Nephron progenitor cell (in vitro differentiated cells): Measurements from ENCODE around the gene AGPS.
A peak's percentile ranks its signal among the peaks of the same experiment; 100 is the strongest.

Source experiments
- DNase-seq: peaks from one replicate; pipeline ENCODE4 v3.0.0; 2021
- H3K27ac Mint-ChIP-seq: 2 replicates; pipeline ENCODE4 v1.8.0; 2021; ENCODE audit warnings: mild to moderate bottlenecking, moderate library complexity, mixed read lengths
- H3K27me3 Mint-ChIP-seq: 2 replicates; pipeline ENCODE4 v1.8.0; 2021; ENCODE audit warnings: mild to moderate bottlenecking, low read depth, mixed read lengths; ENCODE audit not compliant: poor library complexity
- H3K36me3 Mint-ChIP-seq: 2 replicates; pipeline ENCODE4 v1.8.0; 2021; ENCODE audit warnings: low read depth, mixed read lengths
- H3K4me1 Mint-ChIP-seq: 2 replicates; pipeline ENCODE4 v1.8.0; 2021; ENCODE audit warnings: mixed read lengths
- H3K4me3 Mint-ChIP-seq: 2 replicates; pipeline ENCODE4 v1.8.0; 2021; ENCODE audit warnings: mild to moderate bottlenecking, moderate library complexity, mixed read lengths
- H3K9me3 Mint-ChIP-seq: 2 replicates; pipeline ENCODE4 v1.8.0; 2021; ENCODE audit warnings: mild to moderate bottlenecking, moderate library complexity, mixed read lengths
- TF ChIP-seq, protein P1 (sequence below): fragments of 200-600 bp; sonication (generic); IDR thresholded peaks from 2 replicates; pipeline ENCODE4 v1.5.0; 2021; ENCODE audit warnings: antibody characterized with exemption

AGPS gene

DNA sequence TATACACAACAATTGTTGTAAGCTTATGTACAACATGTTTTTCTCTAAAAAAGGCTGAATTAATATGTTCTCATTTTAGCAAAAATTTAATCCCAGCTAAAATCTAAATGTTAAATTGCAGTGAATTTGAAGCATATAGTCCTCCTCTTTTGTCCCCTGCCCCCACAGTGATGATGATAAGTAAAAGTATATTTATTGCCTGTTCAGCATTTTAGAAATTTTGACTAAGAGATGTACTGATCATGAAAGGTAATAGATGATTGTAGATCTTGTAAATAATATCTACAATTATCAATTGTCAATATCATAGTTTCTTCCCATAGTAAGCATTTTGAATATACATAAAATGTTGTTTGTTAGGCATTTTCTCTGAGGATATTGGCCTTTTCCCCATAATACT, 113.9 kb downstream of the AGPS start:
- TF ChIP-seq, protein P1, sequence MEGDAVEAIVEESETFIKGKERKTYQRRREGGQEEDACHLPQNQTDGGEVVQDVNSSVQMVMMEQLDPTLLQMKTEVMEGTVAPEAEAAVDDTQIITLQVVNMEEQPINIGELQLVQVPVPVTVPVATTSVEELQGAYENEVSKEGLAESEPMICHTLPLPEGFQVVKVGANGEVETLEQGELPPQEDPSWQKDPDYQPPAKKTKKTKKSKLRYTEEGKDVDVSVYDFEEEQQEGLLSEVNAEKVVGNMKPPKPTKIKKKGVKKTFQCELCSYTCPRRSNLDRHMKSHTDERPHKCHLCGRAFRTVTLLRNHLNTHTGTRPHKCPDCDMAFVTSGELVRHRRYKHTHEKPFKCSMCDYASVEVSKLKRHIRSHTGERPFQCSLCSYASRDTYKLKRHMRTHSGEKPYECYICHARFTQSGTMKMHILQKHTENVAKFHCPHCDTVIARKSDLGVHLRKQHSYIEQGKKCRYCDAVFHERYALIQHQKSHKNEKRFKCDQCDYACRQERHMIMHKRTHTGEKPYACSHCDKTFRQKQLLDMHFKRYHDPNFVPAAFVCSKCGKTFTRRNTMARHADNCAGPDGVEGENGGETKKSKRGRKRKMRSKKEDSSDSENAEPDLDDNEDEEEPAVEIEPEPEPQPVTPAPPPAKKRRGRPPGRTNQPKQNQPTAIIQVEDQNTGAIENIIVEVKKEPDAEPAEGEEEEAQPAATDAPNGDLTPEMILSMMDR: no peak
- no peaks in the 10 kb centered on the region for H3K4me1 Mint-ChIP-seq
- H3K27ac Mint-ChIP-seq: no peak overlapping the region
- no peak for DNase-seq
- no peak overlapping the region for H3K4me3 Mint-ChIP-seq
- no peaks in the 10 kb centered on the region for H3K9me3 Mint-ChIP-seq
- peaks cover 24% of the 10 kb centered on the region for H3K36me3 Mint-ChIP-seq
- no peaks in the 10 kb centered on the region for H3K27me3 Mint-ChIP-seq

DNA sequence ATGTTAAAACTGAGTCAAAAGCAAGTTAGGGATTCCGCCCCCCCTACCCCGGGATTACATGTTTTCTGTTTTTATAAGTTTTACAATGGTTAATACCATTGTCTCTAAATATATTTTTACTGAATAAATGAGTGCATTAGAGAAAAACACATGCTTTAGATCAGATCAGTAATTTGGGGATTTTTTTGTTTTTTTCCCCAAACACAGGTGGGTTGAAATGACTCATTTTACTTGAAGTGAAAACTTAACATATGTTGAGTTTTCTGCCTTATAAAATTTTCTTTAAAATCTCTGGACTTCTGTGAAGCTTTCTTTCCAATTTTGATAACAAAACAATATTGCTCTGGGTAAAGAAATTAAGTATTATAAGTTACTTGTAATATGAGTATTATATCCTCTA, 114.4 kb downstream of the AGPS start:
- Mint-ChIP-seq H3K27me3 (no peaks in the 10 kb centered on the region), H3K4me1 (no peaks in the 10 kb centered on the region), H3K27ac (no peak overlapping the region), H3K9me3 (no peaks in the 10 kb centered on the region), H3K36me3 (peaks cover 24% of the 10 kb centered on the region), H3K4me3 (no peak overlapping the region)
- DNase-seq: no peak
- TF ChIP-seq, protein P1: no peak

DNA sequence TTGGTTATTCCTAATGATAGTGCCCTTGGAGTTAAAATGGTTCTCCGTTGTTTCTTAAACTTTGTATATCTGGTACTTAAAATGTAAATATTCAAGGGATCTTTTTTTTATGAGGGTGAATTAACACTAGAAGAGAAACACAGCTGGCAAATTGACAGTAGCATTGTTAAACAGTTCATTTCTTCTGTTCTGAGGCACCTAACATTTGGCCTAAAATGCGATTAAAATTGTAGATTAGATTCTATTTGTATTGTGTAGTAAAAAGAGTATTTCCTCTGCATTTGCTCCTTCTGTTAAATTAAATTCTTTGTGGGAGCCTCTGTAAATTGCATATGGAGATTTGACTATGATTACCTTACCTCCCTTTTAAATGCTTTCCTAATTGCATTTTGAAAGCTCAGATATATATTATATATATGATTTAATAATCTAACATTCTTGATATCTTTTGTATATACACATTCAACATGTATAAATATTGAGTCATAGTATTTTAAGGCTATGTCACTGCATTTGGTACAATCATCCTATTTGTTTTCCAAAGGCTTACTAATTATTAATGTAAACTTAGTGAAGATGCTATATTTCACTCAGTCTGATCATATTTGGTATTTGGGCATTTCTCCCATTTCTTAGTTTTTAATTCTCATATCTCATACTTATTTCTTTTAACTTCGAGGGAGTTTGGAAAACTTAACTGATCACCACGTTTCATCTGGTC, 124.4 kb downstream of the AGPS start:
- H3K27ac Mint-ChIP-seq: no peak overlapping the region
- DNase-seq: no peak
- H3K4me1 Mint-ChIP-seq: no peaks in the 10 kb centered on the region
- H3K27me3 Mint-ChIP-seq: no peaks in the 10 kb centered on the region
- H3K36me3 Mint-ChIP-seq: peaks cover 14% of the 10 kb centered on the region
- no peak overlapping the region for H3K4me3 Mint-ChIP-seq
- TF ChIP-seq, protein P1: no peak
- no peaks in the 10 kb centered on the region for H3K9me3 Mint-ChIP-seq

DNA sequence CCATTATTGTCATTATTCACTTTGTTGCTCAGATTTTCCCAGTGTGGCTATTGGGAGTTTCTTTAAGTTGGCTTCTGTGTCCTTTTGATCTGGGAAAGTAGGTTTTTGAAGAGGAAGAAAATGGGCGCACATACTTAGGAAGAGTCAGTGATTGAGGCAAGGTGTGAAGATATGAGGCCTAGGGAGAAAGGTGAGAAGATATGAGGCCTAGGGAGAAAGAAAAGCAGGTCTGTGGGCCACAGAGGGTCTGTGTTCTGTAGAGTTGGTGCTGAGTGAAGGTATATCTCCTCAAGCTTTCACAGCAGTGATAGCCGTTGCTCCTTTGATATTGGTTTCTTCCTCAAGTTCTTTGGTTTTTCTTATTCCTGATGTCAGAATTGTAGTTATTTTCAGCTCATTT, 126.2 kb downstream of the AGPS start:
- H3K27me3 Mint-ChIP-seq: no peaks in the 10 kb centered on the region
- peaks cover 8% of the 10 kb centered on the region for H3K36me3 Mint-ChIP-seq
- no peak overlapping the region for H3K4me3 Mint-ChIP-seq
- TF ChIP-seq, protein P1: no peak
- H3K27ac Mint-ChIP-seq: peak overlapping the region; percentile 0
- H3K9me3 Mint-ChIP-seq: no peaks in the 10 kb centered on the region
- no peak for DNase-seq
- H3K4me1 Mint-ChIP-seq: no peaks in the 10 kb centered on the region

DNA sequence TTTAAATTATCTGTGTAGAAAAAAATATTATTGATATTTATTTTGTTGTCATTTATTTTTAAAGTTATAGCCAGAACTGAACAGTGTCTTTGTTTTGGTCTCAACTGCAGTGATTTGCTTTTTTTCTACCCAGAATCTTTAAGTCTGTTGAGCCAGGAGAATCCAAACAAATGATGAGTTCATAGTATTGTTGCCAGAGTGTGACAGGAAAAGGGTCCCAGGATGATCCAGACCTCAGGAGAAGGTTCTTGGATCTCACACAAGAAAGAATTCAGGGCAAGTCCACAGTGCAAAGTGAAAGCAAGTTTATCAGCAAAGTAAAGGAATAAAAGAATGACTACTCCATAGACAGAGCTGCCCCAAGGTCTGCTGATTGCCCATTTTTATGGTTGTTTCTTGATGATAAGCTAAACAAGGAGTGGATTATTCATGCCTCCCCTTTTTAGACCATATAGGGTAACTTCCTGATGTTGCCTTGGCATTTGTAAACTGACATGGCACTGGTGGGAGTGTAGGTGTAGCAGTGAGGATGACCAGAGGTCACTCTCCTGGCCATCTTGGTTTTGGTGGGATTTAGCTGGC, 127.1 kb downstream of the AGPS start:
- H3K36me3 Mint-ChIP-seq: peaks cover 11% of the 10 kb centered on the region
- no peaks in the 10 kb centered on the region for H3K27me3 Mint-ChIP-seq
- TF ChIP-seq, protein P1: no peak
- no peak for DNase-seq
- no peak overlapping the region for H3K27ac Mint-ChIP-seq
- no peak overlapping the region for H3K4me3 Mint-ChIP-seq
- no peaks in the 10 kb centered on the region for H3K9me3 Mint-ChIP-seq
- H3K4me1 Mint-ChIP-seq: no peaks in the 10 kb centered on the region

DNA sequence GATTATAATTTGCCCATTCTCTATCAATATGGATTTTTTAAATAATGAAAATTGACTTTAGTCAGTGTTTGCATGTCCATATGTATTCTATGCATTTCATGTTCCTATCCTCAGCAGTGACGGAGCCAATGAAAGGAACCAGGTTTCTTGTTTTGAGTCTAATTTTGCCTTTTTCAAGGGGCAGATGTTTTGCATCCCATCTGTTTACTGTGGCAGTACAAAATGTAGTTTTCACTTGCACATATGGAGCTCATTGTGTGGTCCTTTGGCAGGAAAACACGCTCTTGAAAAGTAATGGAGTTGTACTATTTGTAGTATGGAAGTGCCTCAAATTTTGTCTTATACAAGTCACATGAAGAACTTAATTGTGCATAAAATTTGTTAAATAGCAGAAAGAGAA, 127.8 kb downstream of the AGPS start:
- TF ChIP-seq, protein P1: no peak
- no peaks in the 10 kb centered on the region for H3K9me3 Mint-ChIP-seq
- H3K36me3 Mint-ChIP-seq: peaks cover 14% of the 10 kb centered on the region
- no peak overlapping the region for H3K27ac Mint-ChIP-seq
- DNase-seq: no peak
- no peak overlapping the region for H3K4me3 Mint-ChIP-seq
- no peaks in the 10 kb centered on the region for H3K27me3 Mint-ChIP-seq
- H3K4me1 Mint-ChIP-seq: no peaks in the 10 kb centered on the region
